HG02571 (cell line): ENCODE data around the gene DNMT3B.

Experiments
- ATAC-seq: cut with Tn5 transposase; IDR thresholded peaks from one replicate; pipeline ENCODE4 v1.9.1; 2021; ENCODE audit warnings: mild to moderate bottlenecking, moderate library complexity; ENCODE audit not compliant: unreplicated experiment

DNMT3B gene

DNA sequence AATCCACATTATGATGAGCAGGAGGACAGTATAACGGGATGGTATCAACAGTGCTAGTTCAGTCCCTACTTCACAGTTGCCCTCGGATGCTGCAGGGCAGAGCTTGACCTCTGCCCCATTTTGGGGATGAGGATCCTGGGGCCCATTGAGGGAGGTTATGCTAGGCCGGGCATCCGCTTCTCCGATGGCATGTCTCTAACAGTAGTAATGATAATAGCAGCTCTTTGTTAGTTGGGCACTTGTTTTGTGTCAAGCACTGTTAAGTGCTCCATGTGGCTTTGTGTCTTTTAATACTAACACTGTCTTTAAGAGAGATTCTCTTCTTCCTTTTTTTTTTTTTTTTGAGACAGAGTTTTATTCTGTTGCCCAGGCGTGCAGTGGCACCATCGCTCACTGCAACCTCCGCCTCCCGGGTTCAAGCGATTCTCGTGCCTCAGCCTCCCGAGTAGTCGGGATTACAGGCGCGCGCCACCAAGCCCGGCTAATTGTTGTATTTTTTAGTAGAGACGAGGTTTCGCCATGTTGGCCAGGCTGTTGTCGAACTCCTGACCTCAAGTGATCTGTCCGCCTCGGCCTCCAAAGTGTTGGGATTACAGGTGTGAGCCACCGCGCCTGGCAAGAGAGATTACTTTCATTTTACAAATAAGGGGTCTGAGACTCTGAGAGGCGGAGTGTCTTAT, 58.7 kb downstream of the DNMT3B start:
- ATAC-seq, result no peak

DNA sequence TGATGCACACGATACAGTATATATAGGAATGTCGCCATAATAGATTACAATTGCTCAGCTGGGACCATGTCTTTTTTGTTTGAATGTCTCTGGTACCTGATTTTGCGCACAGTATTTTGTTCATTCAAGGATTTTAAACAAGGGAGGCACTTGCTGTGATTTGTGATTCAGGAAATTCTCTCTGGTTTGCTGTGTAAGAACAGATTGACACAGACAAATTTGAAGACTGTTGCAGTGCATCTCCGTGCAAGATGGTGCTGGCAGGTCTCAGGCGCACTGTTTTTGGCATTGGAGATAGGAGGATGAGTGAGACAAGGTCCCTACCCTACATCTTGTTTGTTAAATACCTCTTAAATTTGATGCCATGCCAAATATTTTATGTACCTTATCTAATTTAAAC, 60.0 kb downstream of the DNMT3B start:
- ATAC-seq, result no peak

DNA sequence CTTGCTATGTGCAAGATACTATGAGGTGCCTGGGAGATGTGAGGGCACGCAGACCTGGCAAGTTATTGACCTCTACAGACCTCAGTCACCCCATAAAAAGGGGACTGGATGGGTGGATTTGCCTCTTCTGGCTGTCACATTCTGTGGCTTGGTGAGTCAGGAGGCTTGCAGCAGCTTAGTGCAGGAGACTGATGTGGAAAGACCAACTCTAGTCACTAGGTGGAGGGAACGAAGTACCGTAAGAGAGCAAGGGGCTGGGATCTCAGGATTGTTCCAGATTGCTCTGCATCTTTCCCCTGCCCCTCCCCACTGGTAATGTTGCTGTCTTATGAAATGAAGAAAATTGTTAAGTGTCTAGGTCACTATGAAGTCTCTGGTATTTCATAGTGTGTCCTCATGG, 60.9 kb downstream of the DNMT3B start:
- ATAC-seq, result no peak

DNA sequence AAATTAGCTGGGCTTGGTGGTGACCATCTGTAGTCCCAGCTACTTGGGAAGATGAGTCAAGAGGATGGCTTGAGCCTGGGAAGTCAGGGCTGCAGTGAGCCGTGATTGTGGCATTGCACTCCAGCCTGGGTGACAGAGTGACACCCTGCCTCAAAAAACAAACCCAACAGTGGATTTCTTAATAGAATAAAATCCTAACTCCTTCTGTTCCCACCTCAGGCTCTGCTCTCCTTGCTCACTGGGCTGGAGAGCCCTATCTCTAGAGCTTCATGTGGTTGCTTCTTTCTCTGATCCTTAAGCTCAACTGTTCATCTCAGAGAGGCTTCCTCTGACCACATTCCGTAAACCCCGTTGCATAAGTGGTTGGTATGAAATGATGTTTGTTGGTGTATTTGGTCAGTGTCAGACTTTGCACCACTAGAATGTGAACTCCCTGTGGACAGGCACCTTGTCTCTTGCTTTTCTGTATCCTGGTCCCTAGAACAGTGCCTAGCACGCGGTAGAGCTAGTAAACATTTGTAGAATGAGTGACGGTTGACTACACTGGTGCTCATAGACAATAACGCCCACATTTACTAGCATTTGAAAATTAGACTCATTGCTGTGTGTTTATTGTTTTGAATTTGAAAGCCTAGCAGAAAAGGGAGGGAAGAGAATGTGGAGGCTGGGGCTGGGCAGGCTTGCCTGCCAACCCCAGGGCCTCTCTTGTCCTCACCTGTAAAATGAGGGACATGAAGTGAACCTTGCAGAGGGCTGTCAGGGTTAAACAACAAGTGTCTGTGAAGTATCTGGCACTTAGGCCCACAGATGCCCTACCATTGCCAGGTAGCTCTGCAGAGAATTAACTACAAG, 61.8 kb downstream of the DNMT3B start:
- no peak for ATAC-seq

DNA sequence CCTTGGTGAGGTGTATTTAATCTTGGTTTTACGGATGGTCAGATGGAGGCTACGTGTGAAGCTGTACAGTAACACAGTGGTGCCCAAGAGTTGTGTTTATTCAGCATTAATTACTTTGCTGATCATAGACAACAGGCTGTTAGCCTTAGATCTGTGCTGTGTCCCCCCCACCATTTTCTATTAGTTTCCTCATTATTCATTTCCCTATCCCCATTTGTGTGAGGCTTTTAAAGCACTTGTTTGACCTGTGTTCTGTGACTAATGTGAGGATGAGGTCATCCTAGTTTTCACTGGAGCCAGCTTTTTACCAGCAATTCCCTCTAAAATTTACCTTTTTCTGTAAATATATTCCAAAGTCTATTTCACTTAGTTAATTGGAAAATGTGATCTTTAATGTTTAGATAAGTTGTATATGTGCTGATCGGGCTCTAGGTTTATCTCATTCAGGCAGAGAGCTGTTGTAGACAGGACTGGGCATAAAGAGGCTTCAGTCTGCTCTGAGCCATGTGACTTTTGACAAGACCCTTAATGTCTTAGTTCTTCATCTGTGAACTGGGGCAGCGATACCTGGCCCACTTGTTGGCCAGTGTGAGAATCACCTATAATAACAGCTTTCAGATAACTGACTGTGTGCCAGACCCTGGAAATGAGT, 66.0 kb downstream of the DNMT3B start:
- no peak for ATAC-seq

DNA sequence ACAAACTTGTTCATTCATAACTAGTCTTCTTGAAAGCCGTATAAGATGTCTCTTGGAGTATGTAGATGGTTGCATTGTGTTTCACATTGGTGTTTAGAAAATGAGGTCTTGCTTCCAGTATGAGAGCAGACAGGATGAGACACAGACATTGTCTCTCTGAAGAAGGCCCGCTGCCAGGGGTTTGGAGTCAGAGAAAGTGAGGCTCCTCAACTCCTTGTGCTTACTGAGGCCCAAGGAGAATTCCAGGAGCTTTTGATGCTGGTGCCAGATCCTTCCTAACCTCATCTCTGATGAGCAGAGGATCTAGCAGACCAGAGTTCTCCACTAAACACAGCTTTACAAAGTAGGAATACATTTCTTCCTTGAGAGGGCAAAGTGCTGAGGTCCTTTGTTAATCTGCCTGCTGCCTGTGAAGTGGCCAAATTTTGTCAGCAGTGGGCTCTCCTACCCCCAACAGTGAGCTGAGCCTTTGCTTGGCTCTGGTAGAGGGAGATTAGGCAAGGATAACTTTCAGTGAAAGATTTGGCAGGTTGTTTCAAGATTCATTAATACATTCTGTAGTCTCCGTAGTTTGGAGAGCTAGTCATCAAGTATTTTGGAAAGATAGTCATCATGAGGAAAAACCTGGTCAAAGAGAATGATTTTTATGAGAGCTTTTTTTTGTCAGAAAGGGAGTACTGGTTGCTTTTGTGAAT, 67.3 kb downstream of the DNMT3B start:
- ATAC-seq, result no peak

DNA sequence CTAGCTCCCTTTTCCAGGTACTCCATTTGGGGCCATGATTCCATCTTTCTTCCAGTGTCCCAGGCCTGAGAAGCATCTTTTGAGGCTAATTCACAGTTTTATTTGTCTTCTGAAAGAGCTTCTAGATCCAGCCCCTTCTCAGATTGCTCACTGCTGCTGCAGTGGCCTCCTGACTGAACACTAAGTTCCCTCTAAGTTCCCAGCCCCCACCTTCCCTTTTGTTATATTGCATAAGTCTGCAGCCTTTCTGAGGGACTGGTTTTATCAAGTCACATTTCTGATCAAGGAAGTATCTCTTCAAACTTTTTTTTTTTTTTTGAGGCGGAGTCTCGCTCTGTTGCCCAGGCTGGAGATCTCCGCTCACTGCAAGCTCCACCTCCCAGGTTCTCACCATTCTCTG, 68.3 kb downstream of the DNMT3B start:
- no peak for ATAC-seq

DNA sequence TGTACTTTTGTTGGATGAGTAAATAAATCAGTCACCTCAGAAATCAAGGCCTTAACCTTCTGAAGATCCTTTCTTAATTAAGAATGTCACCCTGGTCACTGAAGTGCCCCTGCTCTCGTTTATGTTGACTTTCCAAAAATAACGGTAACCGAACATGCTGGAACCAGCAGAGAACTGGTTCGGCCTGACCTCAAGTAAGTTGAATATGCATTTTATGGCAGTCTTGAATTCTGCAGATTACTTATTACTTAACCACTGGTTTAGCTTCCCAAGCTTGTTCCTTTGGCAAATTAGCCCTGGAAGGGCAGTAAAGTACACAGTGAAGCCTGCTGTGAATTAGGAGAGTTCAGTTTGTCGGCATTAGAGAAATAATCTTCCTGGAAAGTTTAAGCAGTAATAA, 69.8 kb downstream of the DNMT3B start:
- ATAC-seq, result no peak

DNA sequence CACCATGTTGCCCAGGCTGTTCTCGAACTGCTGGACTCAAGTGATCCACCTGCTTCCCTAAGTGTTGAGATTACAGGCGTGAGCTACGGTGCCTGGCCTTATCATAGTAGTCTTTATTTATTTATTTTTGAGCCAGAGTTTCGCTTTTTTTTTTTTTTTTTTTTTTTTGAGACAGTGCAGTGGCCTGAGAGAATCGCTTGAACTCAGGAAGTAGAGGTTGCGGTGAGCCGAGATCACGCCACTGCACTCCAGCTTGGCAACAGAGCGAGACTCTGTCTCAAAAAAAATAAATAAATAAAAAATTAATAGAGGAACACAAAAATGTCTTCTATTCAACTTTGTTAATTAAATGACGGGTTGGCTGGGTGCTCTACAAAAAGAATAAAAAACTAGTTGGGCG, 70.5 kb downstream of the DNMT3B start:
- ATAC-seq, result no peak

DNA sequence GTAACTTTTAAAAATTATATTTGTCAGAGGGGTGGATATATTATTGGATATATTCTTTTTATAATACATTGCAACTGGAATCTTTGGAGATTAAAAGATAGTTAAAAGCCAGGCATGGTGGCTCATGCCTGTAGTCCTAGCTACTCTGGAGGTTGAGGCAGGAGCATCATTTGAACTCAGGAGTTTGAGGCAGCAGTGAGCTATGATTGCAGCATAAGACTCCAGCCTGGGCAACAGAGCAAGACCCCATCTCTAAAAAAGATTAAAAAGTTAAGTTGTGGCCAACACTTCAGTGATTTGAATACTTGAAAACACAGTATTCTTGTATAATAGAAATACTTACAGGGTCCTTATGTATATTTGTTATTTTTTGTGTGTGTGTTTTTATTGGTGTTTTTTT, 72.8 kb downstream of the DNMT3B start:
- no peak for ATAC-seq

DNA sequence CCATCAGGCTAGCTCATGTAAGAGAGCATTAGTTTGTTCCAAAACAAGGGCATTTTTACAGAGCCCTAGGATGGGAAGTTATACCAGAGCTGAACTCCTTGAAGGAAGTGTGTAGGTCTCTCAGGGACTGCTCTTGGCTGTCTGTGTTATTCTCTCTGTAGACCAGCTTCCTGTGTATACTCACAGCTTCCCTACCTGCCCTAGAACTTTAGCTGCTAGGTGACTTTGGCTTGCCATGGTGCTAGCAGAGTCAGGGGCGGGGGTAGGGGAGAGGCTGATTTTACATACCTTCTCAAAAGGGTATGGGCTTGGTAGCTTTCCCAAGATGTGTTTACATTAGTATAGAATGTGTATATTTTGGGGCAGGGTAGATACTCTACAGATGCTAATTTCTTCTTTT, 75.0 kb downstream of the DNMT3B start:
- no peak for ATAC-seq

DNA sequence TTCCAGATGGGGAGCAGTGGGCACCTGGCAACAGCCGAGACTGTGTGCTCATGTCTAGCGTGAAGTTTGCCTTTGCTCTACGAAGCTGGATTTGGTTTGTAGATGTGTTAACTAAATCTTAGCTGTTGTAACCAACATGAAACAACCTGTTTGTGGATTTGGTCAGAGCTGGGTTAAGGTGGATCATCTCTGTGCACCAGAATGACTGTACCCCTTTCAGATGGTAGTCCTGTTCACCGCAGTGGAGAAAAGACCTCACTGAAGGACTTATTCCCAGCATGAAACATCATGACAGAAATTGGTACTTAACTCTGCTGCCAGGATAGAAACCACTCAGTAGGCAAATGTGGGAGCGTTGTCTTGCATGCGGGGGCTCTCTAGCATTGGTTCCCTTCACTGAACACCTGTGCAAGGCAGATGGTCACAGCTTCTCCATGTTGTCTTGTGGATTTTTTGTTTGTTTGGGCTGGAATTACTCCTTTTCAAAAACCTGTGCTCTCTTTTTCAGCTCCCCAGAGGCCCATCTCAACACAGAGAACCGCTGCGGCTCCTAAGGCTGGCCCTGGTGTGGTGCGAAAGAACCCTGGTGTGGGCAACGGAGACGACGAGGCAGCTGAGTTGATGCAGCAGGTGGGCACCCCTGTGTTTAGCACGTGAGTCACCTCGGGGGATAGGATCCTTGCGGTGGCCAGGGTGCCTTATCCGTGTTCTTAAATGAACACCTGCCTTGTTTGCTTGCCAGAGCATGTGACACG, 77.2 kb downstream of the DNMT3B start:
- no peak for ATAC-seq

DNA sequence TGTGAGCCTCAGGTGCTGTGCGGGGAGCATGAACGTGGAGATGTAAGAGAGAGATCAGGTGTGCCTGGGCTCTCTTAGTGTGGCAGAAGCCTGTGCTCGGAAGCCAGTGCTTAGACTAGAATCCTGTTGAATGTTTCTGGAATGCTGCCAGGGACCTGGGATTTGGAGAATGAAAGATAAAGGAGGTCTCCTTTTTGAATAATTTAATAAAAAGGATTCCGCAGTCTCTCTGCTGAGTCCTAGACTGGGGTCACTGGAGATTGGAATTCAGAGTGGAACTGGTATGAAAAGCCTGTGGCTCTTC, 77.7 kb downstream of the DNMT3B start:
- no peak for ATAC-seq

DNA sequence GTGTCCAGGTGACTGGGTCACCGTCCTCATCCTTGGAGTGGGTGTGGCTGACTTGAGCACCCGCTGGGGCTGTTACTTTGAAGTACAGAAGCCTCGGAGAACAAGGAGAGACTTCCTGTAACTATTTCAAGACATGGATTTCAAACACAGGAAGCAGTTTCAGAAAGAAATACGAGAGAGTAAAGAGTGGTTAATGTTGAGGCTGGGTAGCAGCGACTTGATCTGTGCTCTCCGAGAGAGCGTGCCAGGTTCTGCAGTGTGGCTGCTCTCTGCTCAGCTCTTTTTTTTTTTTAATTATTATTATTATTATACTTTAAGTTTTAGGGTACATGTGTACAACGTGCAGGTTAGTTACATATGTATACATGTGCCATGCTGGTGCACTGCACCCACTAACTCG, 79.0 kb downstream of the DNMT3B start:
- ATAC-seq, result no peak

DNA sequence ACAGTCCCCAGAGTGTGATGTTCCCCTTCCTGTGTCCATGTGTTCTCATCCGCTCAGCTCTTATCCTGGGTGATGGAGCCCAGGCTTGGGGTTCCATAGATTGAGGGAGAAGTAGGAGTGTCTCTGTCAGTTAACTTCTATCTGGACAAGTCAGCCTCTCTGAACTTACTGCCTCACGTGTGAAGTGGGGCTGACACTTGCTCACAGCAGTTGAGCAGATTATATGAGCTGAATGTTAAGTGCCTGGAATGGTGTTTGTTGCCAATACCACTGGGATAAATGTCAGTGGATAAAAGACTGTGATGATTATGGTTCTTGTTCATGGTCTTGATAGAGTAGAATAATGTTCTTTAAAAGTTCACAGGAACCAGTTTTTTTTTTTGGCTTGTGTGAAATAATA, 79.4 kb downstream of the DNMT3B start:
- ATAC-seq, result no peak

DNA sequence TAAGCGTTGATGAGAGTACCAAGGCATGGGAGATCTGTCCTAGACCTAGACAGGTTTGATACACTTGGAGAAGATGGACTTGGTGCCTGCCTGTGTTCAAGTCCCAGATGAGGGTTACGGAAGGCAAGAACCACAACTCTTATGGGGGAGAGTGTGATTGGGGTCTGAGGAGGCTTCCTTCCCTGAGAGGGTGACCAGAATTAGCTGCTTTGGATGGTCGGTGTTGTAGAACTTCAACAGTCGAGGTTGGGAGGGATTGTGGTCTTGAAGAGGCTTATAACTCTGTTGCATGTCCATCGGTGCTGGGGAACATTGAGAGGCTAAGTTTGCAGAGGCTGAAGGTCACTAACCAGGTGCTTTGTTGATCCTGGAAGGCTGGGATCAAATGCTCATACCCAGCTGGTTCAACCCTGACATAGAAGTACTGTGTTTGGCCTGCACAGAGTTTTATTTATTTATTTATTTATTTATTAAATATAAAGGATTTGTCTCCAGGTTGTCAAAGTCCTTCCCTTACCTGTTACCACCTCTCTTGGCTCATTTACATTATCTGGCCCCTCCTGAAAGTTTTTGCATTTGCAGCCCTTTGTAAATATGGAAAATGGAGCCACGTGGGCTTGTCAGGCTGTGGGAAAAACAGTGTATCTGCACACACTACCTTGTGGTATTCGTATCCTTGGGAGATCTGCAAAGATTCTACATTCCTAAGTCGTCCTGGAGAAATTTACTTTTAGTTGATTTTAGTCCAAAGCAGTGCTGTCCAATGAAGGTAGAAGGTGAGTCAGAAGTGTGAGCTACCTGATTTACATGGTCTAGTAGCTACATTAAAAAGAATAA, 80.7 kb downstream of the DNMT3B start:
- no peak for ATAC-seq

DNA sequence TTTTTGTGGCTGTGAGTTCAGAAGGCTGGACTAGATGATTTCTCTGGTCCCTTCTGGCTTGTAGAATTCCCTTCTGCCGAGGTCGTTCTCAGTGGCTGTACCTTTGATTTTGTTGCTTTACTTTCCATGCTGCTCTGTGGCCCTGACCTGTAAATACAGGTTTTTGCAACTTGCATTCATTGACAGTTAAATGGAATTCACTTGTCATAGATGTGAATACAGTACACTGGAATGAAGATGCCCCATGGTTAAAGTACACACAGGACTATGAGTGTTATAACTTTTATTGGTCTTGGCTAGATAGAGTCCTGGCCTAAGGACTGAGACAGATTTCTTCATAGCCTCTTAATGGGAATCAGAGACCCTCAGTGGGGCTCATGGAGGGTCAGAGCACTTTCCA, 83.6 kb downstream of the DNMT3B start:
- ATAC-seq, result no peak

DNA sequence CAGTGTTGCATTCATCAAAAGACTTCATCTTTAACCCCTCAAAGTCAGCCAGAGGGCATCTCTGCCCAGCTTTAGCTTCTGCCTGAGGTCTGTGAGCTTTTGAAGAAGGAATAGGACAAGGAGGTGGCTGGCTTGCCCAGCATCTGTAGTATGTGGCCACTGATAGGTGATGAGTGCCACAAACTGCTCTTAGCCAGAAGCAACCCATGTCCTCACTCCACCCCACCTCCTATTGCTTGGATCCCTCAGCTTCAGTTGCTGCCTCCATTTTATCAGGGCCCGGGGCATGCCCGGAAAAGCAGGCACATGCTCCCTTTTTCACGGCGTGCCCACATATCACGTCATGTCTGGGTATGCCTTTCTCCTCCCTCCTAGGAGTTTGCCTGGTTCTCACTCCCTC, 84.7 kb downstream of the DNMT3B start:
- ATAC-seq, result no peak

DNA sequence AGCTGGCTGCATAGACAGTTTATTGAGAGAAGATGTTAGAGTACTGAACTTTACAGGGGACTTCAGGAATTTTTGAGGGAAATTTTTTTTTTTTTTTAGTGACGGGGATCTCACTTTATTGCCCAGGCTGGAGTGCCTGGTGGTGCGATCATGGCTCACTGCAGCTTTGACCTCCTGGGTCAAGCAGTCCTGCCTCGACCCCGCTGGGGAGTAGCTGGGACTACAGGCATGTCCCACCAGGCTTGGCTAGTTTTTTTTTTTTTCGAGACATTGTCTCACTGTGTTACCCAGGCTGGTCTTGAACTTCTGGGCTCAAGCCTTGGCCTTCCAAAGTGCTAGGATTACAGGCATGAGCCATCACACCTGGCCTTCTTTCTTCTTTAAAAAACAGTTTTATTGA, 85.8 kb downstream of the DNMT3B start:
- no peak for ATAC-seq

DNA sequence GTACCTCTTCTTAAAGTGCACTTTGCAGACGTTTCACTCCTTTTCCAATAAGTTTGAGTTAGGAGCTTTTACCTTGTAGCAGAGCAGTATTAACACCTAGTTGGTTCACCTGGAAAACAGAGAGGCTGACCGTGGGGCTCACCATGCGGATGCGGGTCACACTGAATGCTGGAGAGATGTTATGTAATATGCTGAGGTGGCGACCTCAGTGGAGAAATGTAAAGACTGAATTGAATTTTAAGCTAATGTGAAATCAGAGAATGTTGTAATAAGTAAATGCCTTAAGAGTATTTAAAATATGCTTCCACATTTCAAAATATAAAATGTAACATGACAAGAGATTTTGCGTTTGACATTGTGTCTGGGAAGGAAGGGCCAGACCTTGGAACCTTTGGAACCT, 86.7 kb downstream of the DNMT3B start:
- no peak for ATAC-seq
